Esophagus squamous epithelium (tissue), 5 donors: Measurements from ENCODE around the gene ST3GAL4. TPM values are rescaled to one million over a fixed set of nuclear protein-coding genes. Genes with fewer than 3 reads are reported as not detected.
A peak's percentile ranks its signal among the peaks of the same experiment; 100 is the strongest.

ENCODE experiments used
- DNase-seq: peaks from one replicate; lab custom pipeline; 2025; lab: John Stamatoyannopoulos, UW
- H3K27ac ChIP-seq, 4 donors: fragments of 200-600 bp; sonication (generic); one replicate each; pipeline ENCODE4 v1.5.1; 2016 to 2019; ENCODE audit warnings: mild to moderate bottlenecking in 1 of 4
- H3K27me3 ChIP-seq, 4 donors: fragments of 200-600 bp; sonication (generic); 1 replicate in 3 of 4; 2 replicates in 1 of 4; pipeline versions ENCODE4 v1.5.1 to v1.6.0; 2017 to 2021; ENCODE audit warnings: antibody characterized with exemption in 1 of 4
- H3K36me3 ChIP-seq, 3 donors: fragments of 200-600 bp; sonication (generic); one replicate each; pipeline ENCODE4 v1.5.1; 2016 to 2019
- H3K4me1 ChIP-seq, 3 donors: fragments of 200-600 bp; sonication (generic); one replicate each; pipeline ENCODE4 v1.5.1; 2017 to 2019
- H3K4me3 ChIP-seq, 4 donors: fragments of 200-600 bp; sonication (generic); 1 replicate in 3 of 4; 2 replicates in 1 of 4; pipeline ENCODE4 v1.5.1; 2016 to 2019; ENCODE audit warnings: mild to moderate bottlenecking in 2 of 4, moderate library complexity in 1 of 4
- H3K9me3 ChIP-seq, 3 donors: fragments of 200-600 bp; sonication (generic); one replicate each; pipeline ENCODE4 v1.5.1; 2016 to 2019
- CTCF ChIP-seq, 6 experiments: fragments of 450-650 bp in 4 of 6; fragments of 200-600 bp in 2 of 6; sonication (generic) in 2 of 6; IDR thresholded peaks; one replicate each; pipeline ENCODE4 v1.5.1; 2016 to 2019; ENCODE audit warnings: antibody characterized with exemption in 6 of 6, mild to moderate bottlenecking in 4 of 6, moderate library complexity in 4 of 6
- POLR2A ChIP-seq, 4 donors: fragments of 450-650 bp; IDR thresholded peaks; one replicate each; pipeline ENCODE4 v1.6.1; 2017; ENCODE audit warnings: antibody characterized with exemption in 4 of 4, mild to moderate bottlenecking in 4 of 4, moderate library complexity in 3 of 4
- WGBS, 2 donors: methylation state at CpG; one replicate each; pipeline ENCODE4 v1.1.5; 2018; 5-methylcytosine and 5-hydroxymethylcytosine counted together
- intact Hi-C: fragments of 100-400 bp; cut with DNase I; formaldehyde crosslinking; loops from one replicate; pipeline ENCODE4 v1.15.0; 2022
- total RNA-seq, 4 donors: library from RNA; depleted of rRNA; stranded (reverse); fragments of >200 nt; gene quantifications; one replicate each; pipeline ENCODE4 v1.1.0, GENCODE V29; 2016
- donor health status: DM: yes; HTN: yes; CAD: no.

ST3GAL4 gene
- total RNA-seq, 4 donors from 2014 or later = 31.0 to 110 (median 51.2) TPM

GRCh38 chr11:126446581-126446980, 91.1 kb downstream of the ST3GAL4 start:
- WGBS, 2 donors = 67 to 80% methylated on average over 2 to 5 of the region's 10 CpGs
- Histone ChIP-seq H3K4me1 (no peaks in the 10 kb centered on the region), H3K27me3 (peaks cover 0 to 20% (median 0%) of the 10 kb centered on the region in 4 donors), H3K9me3 (no peaks in the 10 kb centered on the region), H3K36me3 (no peaks in the 10 kb centered on the region), H3K27ac (no peak overlapping the region), H3K4me3 (no peak overlapping the region)
- no peak for TF ChIP-seq CTCF (IDR thresholded peaks at IDR 0.05)
- TF ChIP-seq POLR2A (IDR thresholded peaks at IDR 0.05) = no peak
- intact Hi-C loops = no loop called here
- DNase-seq = no peak

DNA sequence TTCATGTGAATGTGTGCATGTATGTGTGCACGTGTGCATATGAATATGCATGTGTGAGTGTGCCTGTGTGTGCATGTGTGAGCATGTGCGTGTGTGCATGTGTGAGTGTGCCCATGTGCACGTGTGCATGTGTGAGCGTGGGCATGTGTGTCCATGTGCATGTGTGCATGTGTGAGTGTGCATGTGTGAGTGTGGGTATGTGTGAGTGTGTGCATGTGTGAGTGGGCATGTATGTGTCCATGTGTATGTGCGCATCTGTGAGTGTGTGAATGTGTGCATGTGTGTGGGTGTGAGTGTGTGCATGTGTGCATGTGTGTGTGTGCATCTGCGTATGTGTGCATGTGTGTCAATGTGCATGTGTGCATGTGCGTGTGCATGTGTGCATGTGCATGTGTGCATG, 94.7 kb downstream of the ST3GAL4 start:
- peaks cover 0 to 16% (median 5%) of the 10 kb centered on the region in 3 donors for H3K4me1 ChIP-seq
- no peak for TF ChIP-seq CTCF (IDR thresholded peaks at IDR 0.05)
- no peak for TF ChIP-seq POLR2A (IDR thresholded peaks at IDR 0.05)
- intact Hi-C loops = no loop called here
- H3K4me3 ChIP-seq = no peak overlapping the region
- H3K9me3 ChIP-seq = no peaks in the 10 kb centered on the region
- DNase-seq = no peak
- peaks cover 0 to 30% (median 0%) of the 10 kb centered on the region in 4 donors for H3K27me3 ChIP-seq
- H3K36me3 ChIP-seq = no peaks in the 10 kb centered on the region
- WGBS, 2 donors = 79 to 85% methylated on average over 7 of the region's 7 CpGs
- H3K27ac ChIP-seq = no peak overlapping the region

DNA sequence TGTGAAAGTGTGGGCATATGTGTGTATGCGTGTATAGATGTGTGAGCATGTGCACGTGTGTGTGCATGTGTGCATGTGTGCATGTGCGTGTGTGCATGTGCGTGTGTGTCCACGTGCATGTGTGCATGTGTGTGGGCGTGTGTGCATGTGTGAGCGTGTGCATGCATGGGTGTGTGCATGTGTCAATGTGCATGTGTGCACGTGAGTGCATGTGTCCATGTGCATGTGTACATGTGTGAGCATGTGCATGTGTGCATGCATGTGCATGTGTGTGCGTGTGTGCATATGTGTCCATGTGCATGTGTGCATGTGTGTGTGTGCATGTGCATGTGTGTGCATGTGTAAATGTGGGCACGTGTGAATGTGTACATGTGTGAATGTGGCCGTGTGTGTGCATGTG, 95.3 kb downstream of the ST3GAL4 start:
- H3K36me3 ChIP-seq = no peaks in the 10 kb centered on the region
- 90 to 95% methylated on average over 11 of the region's 11 CpGs for WGBS, 2 donors
- no peak overlapping the region for H3K27ac ChIP-seq
- TF ChIP-seq CTCF (IDR thresholded peaks at IDR 0.05) = no peak
- no peak for TF ChIP-seq POLR2A (IDR thresholded peaks at IDR 0.05)
- DNase-seq = no peak
- peaks cover 0 to 30% (median 0%) of the 10 kb centered on the region in 4 donors for H3K27me3 ChIP-seq
- H3K9me3 ChIP-seq = no peaks in the 10 kb centered on the region
- H3K4me3 ChIP-seq = no peak overlapping the region
- H3K4me1 ChIP-seq = peaks cover 0 to 16% (median 5%) of the 10 kb centered on the region in 3 donors
- intact Hi-C loops = no loop called here

DNA sequence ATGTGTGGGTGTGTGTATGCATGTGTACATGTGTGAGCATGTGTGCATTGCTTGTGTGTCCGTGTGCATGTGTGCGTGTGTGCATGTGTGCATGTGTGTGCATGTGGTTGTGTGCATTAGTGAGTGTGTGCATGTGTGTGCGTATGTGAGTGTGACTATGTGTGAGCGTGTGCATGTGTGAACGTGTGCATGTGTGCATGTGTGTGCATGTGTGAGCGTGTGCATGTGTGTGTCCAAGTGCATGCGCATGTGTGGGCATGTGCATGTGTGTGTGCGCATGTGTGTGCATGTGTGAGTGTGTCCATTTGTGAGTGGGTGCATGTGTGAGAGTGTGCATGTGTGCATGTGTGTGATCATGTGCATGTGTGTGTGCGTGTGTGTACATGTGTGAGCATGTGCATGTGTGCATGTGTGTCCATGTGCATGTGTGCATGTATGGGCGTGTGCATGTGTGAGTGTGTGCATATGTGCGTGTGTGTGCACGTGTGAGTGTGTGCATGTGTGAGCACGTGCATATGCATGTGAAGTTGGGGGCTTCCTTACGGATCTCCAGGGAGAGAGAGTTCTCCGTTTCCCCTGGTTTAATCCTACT, 95.8 kb downstream of the ST3GAL4 start:
- Histone ChIP-seq H3K27me3 (peaks cover 0 to 30% (median 0%) of the 10 kb centered on the region in 4 donors), H3K4me3 (no peak overlapping the region), H3K27ac (no peak overlapping the region), H3K4me1 (peaks cover 0 to 16% (median 5%) of the 10 kb centered on the region in 3 donors), H3K9me3 (no peaks in the 10 kb centered on the region), H3K36me3 (no peaks in the 10 kb centered on the region)
- DNase-seq = no peak
- TF ChIP-seq CTCF (IDR thresholded peaks at IDR 0.05) (no peak), POLR2A (IDR thresholded peaks at IDR 0.05) (no peak)
- 75 to 78% methylated on average over 15 of the region's 15 CpGs for WGBS, 2 donors
- intact Hi-C loops = no loop called here

DNA sequence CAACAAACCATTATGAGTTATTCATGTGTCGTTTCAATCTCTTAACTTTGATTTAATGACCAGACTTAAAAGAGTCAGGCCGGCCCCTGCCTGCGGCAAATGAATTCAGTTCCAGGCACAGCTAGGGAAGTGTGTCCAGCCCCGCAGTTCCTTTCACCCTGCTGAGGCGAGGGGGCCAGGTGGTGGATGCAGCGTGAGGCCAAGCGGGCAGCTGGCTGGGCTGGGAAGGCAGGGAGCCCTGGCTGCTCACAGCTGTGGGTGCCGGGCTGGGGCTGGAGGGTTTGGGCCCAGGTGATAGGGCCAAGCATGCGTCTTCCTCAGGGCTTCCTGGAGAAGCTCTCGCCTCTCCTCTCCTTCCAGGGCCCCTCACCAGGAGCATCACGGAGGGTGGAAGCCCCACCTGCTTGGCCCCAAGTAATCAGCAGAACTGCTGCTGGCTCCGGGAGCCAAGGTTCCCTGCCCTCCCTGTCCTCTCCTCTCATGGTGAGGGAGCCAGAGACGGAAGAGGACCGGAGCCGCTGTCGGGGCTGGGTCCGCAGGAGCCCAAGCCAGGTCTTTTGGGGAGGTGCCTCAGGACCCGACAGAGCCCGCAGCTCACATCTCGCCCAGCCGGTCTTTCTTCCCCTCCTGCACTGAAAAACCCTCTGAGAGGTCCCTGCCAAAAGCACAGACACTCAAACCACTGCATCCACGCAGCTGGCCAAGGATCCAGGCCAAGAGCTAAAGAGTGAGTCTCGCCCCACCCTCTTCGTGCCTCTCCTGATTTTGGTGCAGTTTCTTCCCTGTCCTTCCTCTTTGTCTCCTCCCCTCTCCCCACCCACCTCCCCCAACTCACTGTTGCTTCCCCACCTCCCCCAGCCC, 97.0 kb downstream of the ST3GAL4 start:
- TF ChIP-seq POLR2A (IDR thresholded peaks at IDR 0.05) (no peak), CTCF (IDR thresholded peaks at IDR 0.05) (no peak)
- peak overlapping the region in 1 of 4 donors; percentile 7 for H3K27ac ChIP-seq
- no peaks in the 10 kb centered on the region for H3K9me3 ChIP-seq
- peaks cover 0 to 30% (median 0%) of the 10 kb centered on the region in 4 donors for H3K27me3 ChIP-seq
- WGBS, 2 donors = 29 to 38% methylated on average over 9 to 14 of the region's 24 CpGs
- H3K4me1 ChIP-seq = peaks cover 0 to 16% (median 5%) of the 10 kb centered on the region in 3 donors
- intact Hi-C loops = no loop called here
- no peak for DNase-seq
- no peaks in the 10 kb centered on the region for H3K36me3 ChIP-seq
- no peak overlapping the region for H3K4me3 ChIP-seq
